ENCODE results near the gene ALG3. TPM values are rescaled to one million over a fixed set of nuclear protein-coding genes. Genes with fewer than 3 reads are reported as not detected.
A peak's percentile ranks its signal among the peaks of the same experiment; 100 is the strongest.

The ALG3 gene
- total and polyA plus RNA-seq, 9 of the 15 experiments (the other 6 are each of a cell fraction or from before 2014, with no cell fraction given): 37.5 to 107 (median 80.1) TPM

DNA sequence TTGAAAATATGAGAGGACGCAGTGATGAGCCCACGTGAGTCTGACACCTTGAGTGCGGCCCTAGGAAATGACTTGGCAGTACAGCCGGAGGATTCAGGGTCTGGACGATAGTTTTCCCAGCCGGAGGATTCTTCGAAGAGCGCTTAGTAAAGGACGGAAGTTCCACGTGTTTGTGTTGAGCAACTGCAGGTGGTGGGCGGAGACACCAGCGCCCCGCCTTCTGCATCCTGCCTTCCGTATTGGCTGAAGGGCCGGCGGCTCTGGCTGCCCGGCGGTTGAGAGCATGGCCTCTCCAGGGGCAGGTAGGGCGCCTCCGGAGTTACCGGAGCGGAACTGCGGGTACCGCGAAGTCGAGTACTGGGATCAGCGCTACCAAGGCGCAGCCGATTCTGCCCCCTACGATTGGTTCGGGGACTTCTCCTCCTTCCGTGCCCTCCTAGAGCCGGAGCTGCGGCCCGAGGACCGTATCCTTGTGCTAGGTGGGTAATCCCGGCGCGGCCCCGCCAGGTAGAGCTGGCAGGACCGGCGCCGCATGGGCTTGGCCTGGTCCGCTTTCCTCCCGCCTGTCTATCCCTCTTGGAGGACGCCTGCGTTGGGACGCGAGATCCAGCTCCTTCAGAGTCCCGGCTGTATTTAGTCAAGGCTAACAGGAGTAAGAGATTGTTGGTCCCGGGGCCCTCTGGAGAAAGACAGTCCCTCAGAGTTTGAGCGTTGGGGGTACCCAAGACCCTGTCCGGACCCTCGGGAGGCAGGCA, 827 bp upstream of the ALG3 start, which contains the start of gene EEF1AKMT4 (continued):
- TF ChIP-seq PCBP2 (IDR thresholded peaks at IDR 0.05; ENCODE audit: low read depth, low read length, poor library complexity, severe bottlenecking) (no peak), ILF3 (IDR thresholded peaks at IDR 0.05; ENCODE audit: borderline replicate concordance) (no peak), MTF1 (CRISPR knock-in tag; IDR thresholded peaks at IDR 0.05; ENCODE audit: borderline replicate concordance) (no peak), RNF2 (IDR thresholded peaks at IDR 0.05) (0 out of 2 replicates have a peak, but pooled peaks have one; percentile 5), ZFP1 (CRISPR knock-in tag; IDR thresholded peaks at IDR 0.05) (no peak), FIP1L1 (IDR thresholded peaks at IDR 0.05; ENCODE audit: low read depth, low read length, poor library complexity, severe bottlenecking) (peak; percentile 39), NEUROD1 (IDR thresholded peaks at IDR 0.05; ENCODE audit: borderline replicate concordance, low read depth, low read length, partially characterized antibody) (peak; percentile 61), GABPA (tag; conservative IDR thresholded peaks at IDR 0.05; ENCODE audit: low read depth) (peak; percentile 93), ZNF197 (CRISPR knock-in tag; IDR thresholded peaks at IDR 0.05; ENCODE audit: low read depth) (no peak), ATF7 (IDR thresholded peaks at IDR 0.05) (peak; percentile 63), DACH1 (IDR thresholded peaks at IDR 0.05; ENCODE audit: partially characterized antibody) (peak; percentile 50), ZNF75A (CRISPR knock-in tag; IDR thresholded peaks at IDR 0.05) (no peak), SRSF9 (IDR thresholded peaks at IDR 0.05; ENCODE audit: borderline replicate concordance, low read depth, low read length) (no peak), BHLHE40 (IDR thresholded peaks at IDR 0.05; ENCODE audit: low read length) (peak; percentile 83), NCOA1 (IDR thresholded peaks at IDR 0.05; ENCODE audit: low read depth) (0 out of 2 replicates have a peak, but pooled peaks have one; percentile 10), CREB1 (IDR thresholded peaks at IDR 0.05) (0 out of 2 replicates have a peak, but pooled peaks have one; percentile 11), CREB1 (CRISPR knock-in tag; IDR thresholded peaks at IDR 0.05) (no peak), NONO (IDR thresholded peaks at IDR 0.05; ENCODE audit: low read depth in 2 of 2, low read length in 1 of 2) (no peak)
- TF ChIP-seq, protein P1, sequence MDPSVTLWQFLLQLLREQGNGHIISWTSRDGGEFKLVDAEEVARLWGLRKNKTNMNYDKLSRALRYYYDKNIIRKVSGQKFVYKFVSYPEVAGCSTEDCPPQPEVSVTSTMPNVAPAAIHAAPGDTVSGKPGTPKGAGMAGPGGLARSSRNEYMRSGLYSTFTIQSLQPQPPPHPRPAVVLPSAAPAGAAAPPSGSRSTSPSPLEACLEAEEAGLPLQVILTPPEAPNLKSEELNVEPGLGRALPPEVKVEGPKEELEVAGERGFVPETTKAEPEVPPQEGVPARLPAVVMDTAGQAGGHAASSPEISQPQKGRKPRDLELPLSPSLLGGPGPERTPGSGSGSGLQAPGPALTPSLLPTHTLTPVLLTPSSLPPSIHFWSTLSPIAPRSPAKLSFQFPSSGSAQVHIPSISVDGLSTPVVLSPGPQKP (CRISPR knock-in tag; IDR thresholded peaks at IDR 0.05): no peak
- TF ChIP-seq, protein P2, sequence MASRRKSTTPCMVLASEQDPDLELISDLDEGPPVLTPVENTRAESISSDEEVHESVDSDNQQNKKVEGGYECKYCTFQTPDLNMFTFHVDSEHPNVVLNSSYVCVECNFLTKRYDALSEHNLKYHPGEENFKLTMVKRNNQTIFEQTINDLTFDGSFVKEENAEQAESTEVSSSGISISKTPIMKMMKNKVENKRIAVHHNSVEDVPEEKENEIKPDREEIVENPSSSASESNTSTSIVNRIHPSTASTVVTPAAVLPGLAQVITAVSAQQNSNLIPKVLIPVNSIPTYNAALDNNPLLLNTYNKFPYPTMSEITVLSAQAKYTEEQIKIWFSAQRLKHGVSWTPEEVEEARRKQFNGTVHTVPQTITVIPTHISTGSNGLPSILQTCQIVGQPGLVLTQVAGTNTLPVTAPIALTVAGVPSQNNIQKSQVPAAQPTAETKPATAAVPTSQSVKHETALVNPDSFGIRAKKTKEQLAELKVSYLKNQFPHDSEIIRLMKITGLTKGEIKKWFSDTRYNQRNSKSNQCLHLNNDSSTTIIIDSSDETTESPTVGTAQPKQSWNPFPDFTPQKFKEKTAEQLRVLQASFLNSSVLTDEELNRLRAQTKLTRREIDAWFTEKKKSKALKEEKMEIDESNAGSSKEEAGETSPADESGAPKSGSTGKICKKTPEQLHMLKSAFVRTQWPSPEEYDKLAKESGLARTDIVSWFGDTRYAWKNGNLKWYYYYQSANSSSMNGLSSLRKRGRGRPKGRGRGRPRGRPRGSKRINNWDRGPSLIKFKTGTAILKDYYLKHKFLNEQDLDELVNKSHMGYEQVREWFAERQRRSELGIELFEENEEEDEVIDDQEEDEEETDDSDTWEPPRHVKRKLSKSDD (conservative IDR thresholded peaks at IDR 0.05; ENCODE audit: low read length): no peak
- TF ChIP-seq, protein P3, sequence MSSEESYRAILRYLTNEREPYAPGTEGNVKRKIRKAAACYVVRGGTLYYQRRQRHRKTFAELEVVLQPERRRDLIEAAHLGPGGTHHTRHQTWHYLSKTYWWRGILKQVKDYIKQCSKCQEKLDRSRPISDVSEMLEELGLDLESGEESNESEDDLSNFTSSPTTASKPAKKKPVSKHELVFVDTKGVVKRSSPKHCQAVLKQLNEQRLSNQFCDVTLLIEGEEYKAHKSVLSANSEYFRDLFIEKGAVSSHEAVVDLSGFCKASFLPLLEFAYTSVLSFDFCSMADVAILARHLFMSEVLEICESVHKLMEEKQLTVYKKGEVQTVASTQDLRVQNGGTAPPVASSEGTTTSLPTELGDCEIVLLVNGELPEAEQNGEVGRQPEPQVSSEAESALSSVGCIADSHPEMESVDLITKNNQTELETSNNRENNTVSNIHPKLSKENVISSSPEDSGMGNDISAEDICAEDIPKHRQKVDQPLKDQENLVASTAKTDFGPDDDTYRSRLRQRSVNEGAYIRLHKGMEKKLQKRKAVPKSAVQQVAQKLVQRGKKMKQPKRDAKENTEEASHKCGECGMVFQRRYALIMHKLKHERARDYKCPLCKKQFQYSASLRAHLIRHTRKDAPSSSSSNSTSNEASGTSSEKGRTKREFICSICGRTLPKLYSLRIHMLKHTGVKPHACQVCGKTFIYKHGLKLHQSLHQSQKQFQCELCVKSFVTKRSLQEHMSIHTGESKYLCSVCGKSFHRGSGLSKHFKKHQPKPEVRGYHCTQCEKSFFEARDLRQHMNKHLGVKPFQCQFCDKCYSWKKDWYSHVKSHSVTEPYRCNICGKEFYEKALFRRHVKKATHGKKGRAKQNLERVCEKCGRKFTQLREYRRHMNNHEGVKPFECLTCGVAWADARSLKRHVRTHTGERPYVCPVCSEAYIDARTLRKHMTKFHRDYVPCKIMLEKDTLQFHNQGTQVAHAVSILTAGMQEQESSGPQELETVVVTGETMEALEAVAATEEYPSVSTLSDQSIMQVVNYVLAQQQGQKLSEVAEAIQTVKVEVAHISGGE (CRISPR knock-in tag; IDR thresholded peaks at IDR 0.05): peak; percentile 91 to 98 (median 98)

Measured in K562 (cell line).